ENCODE results near the gene RNF144B.
"Not testable (repeated sequence)": the region's sequence is repeated elsewhere in the genome, so short reads cannot be mapped to it uniquely, and the experiment has no call there.

The RNF144B gene

GRCh38 chr6:18387061-18387721, at the start of gene RNF144B:
TSS of gene RNF144B (plus strand) at chr6:18387350. CDS start at chr6:18399535, 12,185 bp downstream.
- peak; percentile 55 to 63 for DNase-seq (ENCODE audit: low read depth in 2 of 2)

GRCh38 chr6:18339599-18339998, 47.6 kb upstream of the RNF144B start:
- DNase-seq (ENCODE audit: low read depth in 2 of 2), result no peak

GRCh38 chr6:18340781-18341551, 46.2 kb upstream of the RNF144B start:
- no peak for DNase-seq (ENCODE audit: low read depth in 2 of 2)

- no peak for DNase-seq (ENCODE audit: low read depth in 2 of 2)
Observed at GRCh38 chr6:18342223-18342622, 44.9 kb upstream of the RNF144B start.

GRCh38 chr6:18343741-18344140, 43.4 kb upstream of the RNF144B start:
- no peak for DNase-seq (ENCODE audit: low read depth in 2 of 2)

GRCh38 chr6:18347021-18347577, 40.1 kb upstream of the RNF144B start:
- DNase-seq (ENCODE audit: low read depth in 2 of 2), result no peak

GRCh38 chr6:18347866-18348265, 39.3 kb upstream of the RNF144B start:
- no peak for DNase-seq (ENCODE audit: low read depth in 2 of 2)

GRCh38 chr6:18349386-18349785, 37.8 kb upstream of the RNF144B start:
- no peak for DNase-seq (ENCODE audit: low read depth in 2 of 2)

GRCh38 chr6:18350271-18350670, 36.9 kb upstream of the RNF144B start:
- DNase-seq (ENCODE audit: low read depth in 2 of 2), result no peak

- no peak for DNase-seq (ENCODE audit: low read depth in 2 of 2)
Observed at GRCh38 chr6:18350712-18351111, 36.4 kb upstream of the RNF144B start.

GRCh38 chr6:18352001-18352400, 35.1 kb upstream of the RNF144B start:
- no peak for DNase-seq (ENCODE audit: low read depth in 2 of 2)

- no peak for DNase-seq (ENCODE audit: low read depth in 2 of 2)
Observed at GRCh38 chr6:18352842-18353241, 34.3 kb upstream of the RNF144B start.

- DNase-seq (ENCODE audit: low read depth in 2 of 2), result no peak
Observed at GRCh38 chr6:18353251-18353650, 33.9 kb upstream of the RNF144B start.

- not testable (repeated sequence) for DNase-seq (ENCODE audit: low read depth in 2 of 2)
Observed at GRCh38 chr6:18357546-18357945, 29.6 kb upstream of the RNF144B start.

GRCh38 chr6:18359237-18359885, 27.8 kb upstream of the RNF144B start:
- DNase-seq (ENCODE audit: low read depth in 2 of 2), result no peak

GRCh38 chr6:18360188-18360587, 27.0 kb upstream of the RNF144B start:
- no peak for DNase-seq (ENCODE audit: low read depth in 2 of 2)

- DNase-seq (ENCODE audit: low read depth in 2 of 2), result no peak
Observed at GRCh38 chr6:18362058-18362561, 25.0 kb upstream of the RNF144B start.

GRCh38 chr6:18363746-18364145, 23.4 kb upstream of the RNF144B start:
- no peak for DNase-seq (ENCODE audit: low read depth in 2 of 2)

- not testable (repeated sequence) for DNase-seq (ENCODE audit: low read depth in 2 of 2)
Observed at GRCh38 chr6:18364561-18364960, 22.6 kb upstream of the RNF144B start.

- no peak for DNase-seq (ENCODE audit: low read depth in 2 of 2)
Observed at GRCh38 chr6:18367371-18367770, 19.8 kb upstream of the RNF144B start.

GRCh38 chr6:18368277-18369105, 18.7 kb upstream of the RNF144B start:
- no peak for DNase-seq (ENCODE audit: low read depth in 2 of 2)

Measured in stimulated activated CD4-positive, alpha-beta T cell treated with anti-CD3 and anti-CD28 coated beads, Interleukin-12 subunit alpha, Interleukin-12 subunit beta, amount 100 ng/mL, for 24 hours (primary cell).